GM18499 (cell line): Measurements from ENCODE around the gene CYB5R3.
"Not testable (repeated sequence)": the region's sequence is repeated elsewhere in the genome, so short reads cannot be mapped to it uniquely, and the experiment has no call there.

Source experiments
- ATAC-seq: cut with Tn5 transposase; IDR thresholded peaks from one replicate; pipeline ENCODE4 v1.9.1; 2021; ENCODE audit warnings: moderate number of reproducible peaks; ENCODE audit not compliant: insufficient read depth, unreplicated experiment

CYB5R3 gene

GRCh38 chr22:42608823-42609361, 40.3 kb downstream of the CYB5R3 start:
- ATAC-seq: no peak

- no peak for ATAC-seq
Measured at GRCh38 chr22:42608136-42608822, 40.9 kb downstream of the CYB5R3 start.

- not testable (repeated sequence) for ATAC-seq
Measured at GRCh38 chr22:42607641-42608040, 41.6 kb downstream of the CYB5R3 start.

- ATAC-seq: no peak
Measured at GRCh38 chr22:42604403-42604802, 44.8 kb downstream of the CYB5R3 start.

GRCh38 chr22:42603427-42603826, 45.8 kb downstream of the CYB5R3 start:
- no peak for ATAC-seq

GRCh38 chr22:42602470-42602869, 46.7 kb downstream of the CYB5R3 start:
- no peak for ATAC-seq

GRCh38 chr22:42601879-42602465, 47.2 kb downstream of the CYB5R3 start:
- ATAC-seq: no peak

GRCh38 chr22:42596863-42597530, 52.2 kb downstream of the CYB5R3 start:
- ATAC-seq: no peak

- no peak for ATAC-seq
Measured at GRCh38 chr22:42596336-42596735, 52.9 kb downstream of the CYB5R3 start.

DNA sequence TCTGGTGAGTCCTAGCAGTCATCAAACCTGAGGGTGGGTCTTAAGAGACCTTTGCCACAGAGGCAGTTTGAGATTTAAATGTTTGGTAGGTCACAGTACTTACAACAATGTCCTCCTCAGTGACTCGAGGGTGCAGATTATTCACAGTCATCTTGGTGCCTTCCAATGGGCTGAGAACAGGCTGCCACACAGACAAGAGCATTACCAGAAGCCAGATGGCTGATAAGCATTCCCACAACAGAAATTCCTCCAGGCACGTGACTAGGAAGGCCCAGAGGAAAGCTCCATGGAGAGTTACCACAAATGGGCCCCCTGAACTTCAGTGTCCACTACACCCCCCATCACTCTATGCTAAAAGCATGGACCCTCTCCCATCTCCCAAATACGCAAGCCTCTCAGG, 53.8 kb downstream of the CYB5R3 start:
- ATAC-seq: no peak

- no peak for ATAC-seq
Measured at GRCh38 chr22:42591987-42592386, 57.2 kb downstream of the CYB5R3 start.

DNA sequence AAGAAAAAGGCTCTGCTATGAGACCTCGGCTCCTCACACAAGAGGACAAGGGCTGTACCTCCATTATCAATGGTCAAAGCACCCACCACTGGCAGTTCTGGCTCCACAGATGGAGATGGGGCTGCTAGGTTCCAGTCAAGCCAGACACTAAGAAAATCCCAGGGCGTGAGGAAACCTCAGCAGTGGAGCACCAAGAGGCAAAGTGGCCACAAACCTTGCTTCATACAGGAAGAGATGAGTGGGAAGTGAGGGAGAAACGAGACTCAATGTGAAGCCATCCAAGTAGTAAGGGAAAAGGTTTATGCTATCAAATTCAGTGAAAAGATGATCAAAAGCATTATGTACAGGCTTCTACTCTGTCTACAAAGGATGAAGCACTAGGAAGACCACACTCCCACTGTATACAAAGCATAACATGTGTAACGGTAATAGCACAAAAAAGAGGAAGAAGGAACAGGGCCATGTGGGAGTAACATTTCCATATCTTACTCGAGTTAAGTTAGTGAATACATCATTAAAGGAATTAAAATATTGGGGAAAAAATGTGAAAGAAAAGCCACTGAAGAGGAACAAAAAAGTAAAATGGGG, 61.5 kb downstream of the CYB5R3 start:
- ATAC-seq: no peak

GRCh38 chr22:42586381-42586780, 62.8 kb downstream of the CYB5R3 start:
- ATAC-seq: no peak

DNA sequence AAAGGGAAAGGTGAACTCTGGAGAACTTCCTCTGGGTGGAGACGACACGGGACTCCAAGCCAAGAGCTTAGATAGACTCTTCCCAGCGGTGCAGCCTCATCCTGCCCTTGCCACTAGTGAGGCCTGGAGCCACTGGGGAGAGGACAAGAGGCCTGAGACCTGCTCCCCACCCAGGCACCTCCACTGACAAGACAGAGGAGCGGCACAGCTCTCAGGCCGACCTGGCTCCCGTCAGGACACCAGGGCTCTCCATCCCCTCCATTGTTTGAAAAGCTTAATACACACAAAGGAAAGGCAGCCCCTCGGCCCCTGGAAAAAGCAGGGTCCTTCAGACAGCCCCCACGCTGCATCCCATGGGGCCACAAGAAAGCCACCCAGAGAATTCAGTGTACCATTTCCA, 64.1 kb downstream of the CYB5R3 start:
- ATAC-seq: no peak

DNA sequence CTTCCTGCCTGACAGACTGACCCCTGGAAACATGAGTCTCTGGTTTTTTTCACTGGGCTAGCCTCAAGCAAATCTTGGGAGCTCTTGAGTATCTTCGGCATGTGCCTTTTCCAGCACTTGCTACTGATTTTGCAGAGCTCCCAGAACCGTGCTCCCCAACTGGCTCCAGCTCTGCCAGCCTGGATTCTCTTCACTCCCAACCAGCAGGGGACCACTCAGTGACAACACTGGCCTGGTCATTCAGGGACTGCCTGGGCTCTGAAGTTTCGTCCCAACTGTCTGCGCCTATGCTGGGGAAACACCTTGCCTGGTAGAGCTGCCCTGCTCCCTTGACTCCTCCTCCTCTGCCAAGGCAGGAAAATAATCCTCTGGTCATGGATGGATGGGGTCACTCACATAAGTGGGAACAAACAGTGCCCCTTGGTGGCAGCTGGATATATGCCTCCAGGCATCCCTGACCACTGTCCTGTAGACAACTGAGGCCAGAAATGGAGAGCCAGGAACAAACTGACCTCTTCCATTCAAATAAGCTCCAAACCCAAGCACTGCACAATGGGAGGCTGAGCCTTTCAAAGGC, 64.7 kb downstream of the CYB5R3 start:
- no peak for ATAC-seq

DNA sequence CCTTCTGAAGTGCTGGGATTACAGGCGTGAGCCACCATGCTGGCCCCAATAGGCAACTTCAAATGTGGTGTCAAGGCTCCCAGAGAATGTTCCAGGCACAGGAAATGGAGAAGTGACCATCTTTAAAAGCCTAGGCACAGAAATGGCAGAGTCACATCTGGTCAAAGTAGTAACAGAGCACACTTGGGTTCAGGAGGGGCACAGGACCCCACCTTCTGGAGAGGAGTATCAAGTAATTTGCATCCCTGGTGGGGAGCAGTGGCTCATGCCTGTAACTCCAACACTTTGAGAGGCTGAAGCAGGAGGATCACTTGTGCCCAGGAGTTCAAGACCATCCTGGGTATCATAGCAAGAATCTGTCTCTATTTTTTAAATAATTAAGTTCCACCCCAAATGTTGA, 66.2 kb downstream of the CYB5R3 start:
- no peak for ATAC-seq

- ATAC-seq: no peak
Measured at GRCh38 chr22:42581762-42582716, 67.2 kb downstream of the CYB5R3 start.

DNA sequence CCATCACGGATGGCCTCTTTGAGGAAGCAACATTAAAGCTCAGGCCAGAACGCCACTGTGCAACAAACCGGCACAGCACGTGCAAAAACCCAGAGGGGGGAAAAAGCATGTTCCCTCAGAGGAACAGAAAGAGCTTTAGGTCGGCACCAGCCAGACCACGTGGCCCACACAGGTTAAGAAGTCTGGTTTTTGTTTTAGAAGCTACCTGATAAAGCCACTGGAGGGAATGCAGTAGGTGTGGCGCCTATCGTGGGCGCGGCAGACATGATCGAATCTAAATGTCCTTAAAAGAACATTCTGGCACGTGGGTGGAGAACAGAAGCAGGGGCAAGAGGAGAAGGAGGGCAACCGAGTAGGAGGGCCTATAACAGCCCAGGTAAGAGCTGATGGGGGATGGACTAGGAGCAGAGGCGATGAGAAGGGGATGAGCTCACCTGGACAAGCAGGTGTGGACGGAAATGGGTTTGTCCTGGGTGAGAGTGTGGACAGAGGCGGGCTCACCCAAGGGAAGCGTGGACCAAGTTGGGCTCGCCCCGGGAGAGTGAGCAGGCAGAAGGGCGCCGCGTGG, 67.9 kb downstream of the CYB5R3 start:
- ATAC-seq: not testable (repeated sequence)

DNA sequence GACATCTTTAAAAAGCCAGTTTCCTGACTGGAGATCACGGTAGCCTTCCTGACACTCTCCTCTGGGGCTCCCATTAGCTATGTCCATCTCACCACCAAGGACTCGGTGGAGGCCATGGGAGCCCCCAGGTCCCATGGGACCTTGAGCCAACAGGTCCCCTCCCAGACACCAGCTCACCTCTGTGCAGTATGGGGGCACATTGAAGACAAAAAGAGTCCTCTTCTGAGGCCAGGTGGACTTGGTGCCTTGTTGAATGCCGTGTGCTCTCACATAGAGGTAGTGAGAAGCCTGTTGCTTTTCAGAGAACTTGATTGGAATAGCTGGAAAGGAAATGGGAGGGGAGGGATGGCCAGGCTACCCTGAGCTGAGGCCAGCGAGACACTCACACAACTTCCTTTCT, 69.2 kb downstream of the CYB5R3 start:
- not testable (repeated sequence) for ATAC-seq
